Trophoblast cell (in vitro differentiated cells and primary cell): ENCODE measurements around the gene PRIMA1.

Experiments used
- DNase-seq, 2 donors: peaks; one replicate each; pipeline ENCODE4 v3.0.0-alpha.2; 2016
- H2AFZ ChIP-seq: 2 replicates; pipeline ENCODE4 v1.6.1; 2013; ENCODE audit warnings: low read length, moderate library complexity, mild to moderate bottlenecking; ENCODE audit not compliant: insufficient read depth, poor library complexity
- H2AK5ac ChIP-seq: 2 replicates; pipeline ENCODE4 v1.6.1; 2013; ENCODE audit warnings: mild to moderate bottlenecking, low read length
- H2BK120ac ChIP-seq: 2 replicates; pipeline ENCODE4 v1.6.1; 2013; ENCODE audit warnings: low read length, mild to moderate bottlenecking, moderate library complexity; ENCODE audit not compliant: insufficient read depth, poor library complexity
- H2BK12ac ChIP-seq: 2 replicates; pipeline ENCODE4 v1.6.1; 2013; ENCODE audit warnings: mild to moderate bottlenecking, low read length, moderate library complexity
- H2BK5ac ChIP-seq: 2 replicates; pipeline ENCODE4 v1.6.1; 2013; ENCODE audit warnings: low read length, low read depth, moderate library complexity, mild to moderate bottlenecking; ENCODE audit not compliant: poor library complexity
- H3K14ac ChIP-seq: 2 replicates; pipeline ENCODE4 v1.6.1; 2013; ENCODE audit warnings: mild to moderate bottlenecking, low read length
- H3K18ac ChIP-seq: 2 replicates; pipeline ENCODE4 v1.6.1; 2013; ENCODE audit warnings: mild to moderate bottlenecking, low read length
- H3K23ac ChIP-seq: 2 replicates; pipeline ENCODE4 v1.6.1; 2013; ENCODE audit warnings: low read length
- H3K27ac ChIP-seq: 2 replicates; pipeline ENCODE4 v1.5.1; 2013; ENCODE audit warnings: low read depth, mild to moderate bottlenecking, inconsistent platforms, low read length, moderate library complexity
- H3K27me3 ChIP-seq: 2 replicates; pipeline ENCODE4 v1.6.1; 2013; ENCODE audit warnings: inconsistent platforms, mild to moderate bottlenecking, low read length, moderate library complexity; ENCODE audit not compliant: insufficient read depth
- H3K36me3 ChIP-seq, 2 experiments: 1 replicate in 1 of 2; 2 replicates in 1 of 2; pipeline ENCODE4 v1.6.1; 2013; ENCODE audit warnings: low read length in 2 of 2, mild to moderate bottlenecking in 2 of 2, moderate library complexity in 1 of 2; ENCODE audit not compliant: insufficient read depth in 2 of 2, control insufficient read depth in 1 of 2
- H3K4ac ChIP-seq: 2 replicates; pipeline ENCODE4 v1.6.1; 2013; ENCODE audit warnings: low read depth, mild to moderate bottlenecking, low read length, moderate library complexity
- H3K4me1 ChIP-seq, 2 experiments: 1 replicate in 1 of 2; 2 replicates in 1 of 2; pipeline ENCODE4 v1.6.1; 2013; ENCODE audit warnings: low read length in 2 of 2, mild to moderate bottlenecking in 2 of 2, moderate library complexity in 1 of 2; ENCODE audit not compliant: insufficient read depth in 2 of 2, control insufficient read depth in 1 of 2
- H3K4me2 ChIP-seq: 2 replicates; pipeline ENCODE4 v1.6.1; 2013; ENCODE audit warnings: inconsistent platforms, mild to moderate bottlenecking, low read length, moderate library complexity
- H3K4me3 ChIP-seq: 2 replicates; pipeline ENCODE4 v1.5.1; 2013; ENCODE audit warnings: mild to moderate bottlenecking, low read depth, low read length, inconsistent platforms
- H3K79me1 ChIP-seq: one replicate; pipeline ENCODE4 v1.6.1; 2013; ENCODE audit warnings: low read length
- H3K79me2 ChIP-seq: 2 replicates; pipeline ENCODE4 v1.6.1; 2013; ENCODE audit warnings: low read length, mild to moderate bottlenecking; ENCODE audit not compliant: control insufficient read depth, insufficient read depth, poor library complexity
- H3K9ac ChIP-seq: 2 replicates; pipeline ENCODE4 v1.6.1; 2013; ENCODE audit warnings: mild to moderate bottlenecking, low read length
- H3K9me3 ChIP-seq: 2 replicates; pipeline ENCODE4 v1.6.1; 2013; ENCODE audit warnings: low read depth, mild to moderate bottlenecking, control low read depth, inconsistent platforms, low read length; ENCODE audit not compliant: insufficient read depth
- H4K12ac ChIP-seq: 2 replicates; pipeline ENCODE4 v1.6.1; 2013; ENCODE audit warnings: low read depth, mild to moderate bottlenecking, low read length, moderate library complexity
- H4K8ac ChIP-seq: 2 replicates; pipeline ENCODE4 v1.6.1; 2013; ENCODE audit warnings: low read depth, mild to moderate bottlenecking, low read length, moderate library complexity
- H4K91ac ChIP-seq: one replicate; pipeline ENCODE4 v1.6.1; 2013; ENCODE audit warnings: low read depth, mild to moderate bottlenecking, low read length, moderate library complexity
- WGBS: extraction: QIAGEN DNeasy Blood & Tissue Kit; methylation state at CpG from one replicate; pipeline ENCODE4 v1.1.7; 2013; ENCODE audit warnings: missing lambda C conversion rate; ENCODE audit not compliant: insufficient read length, insufficient coverage; ENCODE audit errors: extremely low coverage; 5-methylcytosine and 5-hydroxymethylcytosine counted together

Gene PRIMA1

GRCh38 chr14:93674343-93674742 lies 113.9 kb downstream of the PRIMA1 start:
- Histone ChIP-seq H3K4me3 (no peak overlapping the region), H3K18ac (no peak overlapping the region), H3K79me1 (no peaks in the 10 kb centered on the region), H3K9ac (no peak overlapping the region), H2BK12ac (no peak overlapping the region), H3K27ac (no peak overlapping the region), H3K9me3 (no peaks in the 10 kb centered on the region), H2AK5ac (no peak overlapping the region), H3K23ac (no peak overlapping the region), H3K36me3 (no peaks in the 10 kb centered on the region), H3K4me1 (peaks cover 0 to 2% of the 10 kb centered on the region in 2 experiments), H2BK120ac (no peak overlapping the region), H3K27me3 (no peaks in the 10 kb centered on the region), H4K91ac (no peak overlapping the region), H3K79me2 (no peaks in the 10 kb centered on the region), H4K8ac (no peak overlapping the region), H3K4ac (no peak overlapping the region), H3K4me2 (no peak overlapping the region), H3K14ac (no peak overlapping the region), H2BK5ac (no peak overlapping the region), H2AFZ (no peak overlapping the region), H4K12ac (no peak overlapping the region)
- no peak for DNase-seq
- no CpG with 5 or more reads among the region's 1 CpG for WGBS

- no peak overlapping the region for H3K14ac ChIP-seq
- DNase-seq, result no peak
- H2BK5ac ChIP-seq, result no peak overlapping the region
- H3K9me3 ChIP-seq, result no peaks in the 10 kb centered on the region
- H4K91ac ChIP-seq, result no peak overlapping the region
- H3K4me2 ChIP-seq, result no peak overlapping the region
- H2BK120ac ChIP-seq, result no peak overlapping the region
- H3K79me1 ChIP-seq, result no peaks in the 10 kb centered on the region
- no peak overlapping the region for H3K4ac ChIP-seq
- no peak overlapping the region for H3K9ac ChIP-seq
- H2BK12ac ChIP-seq, result no peak overlapping the region
- H3K27ac ChIP-seq, result no peak overlapping the region
- no peak overlapping the region for H4K8ac ChIP-seq
- no peak overlapping the region for H3K18ac ChIP-seq
- no peaks in the 10 kb centered on the region for H3K79me2 ChIP-seq
- H2AFZ ChIP-seq, result no peak overlapping the region
- H3K23ac ChIP-seq, result no peak overlapping the region
- no peaks in the 10 kb centered on the region for H3K27me3 ChIP-seq
- WGBS, result no CpG with 5 or more reads among the region's 4 CpGs
- H3K4me1 ChIP-seq, result peaks cover 0 to under 1% of the 10 kb centered on the region in 2 experiments
- no peaks in the 10 kb centered on the region for H3K36me3 ChIP-seq
- no peak overlapping the region for H4K12ac ChIP-seq
- H3K4me3 ChIP-seq, result no peak overlapping the region
- no peak overlapping the region for H2AK5ac ChIP-seq
These were observed 118.7 kb downstream of the PRIMA1 start for GRCh38 chr14:93669632-93670031.
